Kidney (tissue), 14 donors: Measurements from ENCODE around the gene RAB4A. TPM values are rescaled to one million over a fixed set of nuclear protein-coding genes. Genes with fewer than 3 reads are reported as not detected.

Experiments used
- DNase-seq, 5 donors: peaks; one replicate each; pipeline ENCODE4 v3.0.0-alpha.2; 2013 to 2020
- FAIRE-seq: peaks from 2 replicates; lab custom pipeline; 2012; peaks lifted over from hg19 to GRCh38; lab: Jason Lieb, UNC
- H3K27ac ChIP-seq, 2 donors: one replicate each; pipeline ENCODE4 v1.7.0; 2013; ENCODE audit warnings: low read depth in 2 of 2, low read length in 2 of 2, inconsistent platforms in 1 of 2
- H3K27me3 ChIP-seq: one replicate; pipeline ENCODE4 v1.7.1; 2013; ENCODE audit warnings: low read length, inconsistent platforms; ENCODE audit not compliant: control insufficient read depth, insufficient read depth
- H3K36me3 ChIP-seq, 3 donors: one replicate each; pipeline versions ENCODE4 v1.7.0 to v1.7.1; 2013; ENCODE audit warnings: low read length in 3 of 3, control low read depth in 1 of 3, inconsistent platforms in 1 of 3; ENCODE audit not compliant: insufficient read depth in 3 of 3, control insufficient read depth in 2 of 3
- H3K4me1 ChIP-seq, 3 donors: one replicate each; pipeline versions ENCODE4 v1.7.0 to v1.7.1; 2013; ENCODE audit warnings: low read length in 3 of 3, inconsistent platforms in 1 of 3, low read depth in 1 of 3; ENCODE audit not compliant: control insufficient read depth in 2 of 3, insufficient read depth in 2 of 3
- H3K4me3 ChIP-seq, 3 donors: one replicate each; pipeline versions ENCODE4 v1.7.0 to v1.8.1; 2013; ENCODE audit warnings: low read length in 3 of 3, control low read depth in 1 of 3, inconsistent platforms in 1 of 3
- H3K9ac ChIP-seq, 3 donors: one replicate each; pipeline versions ENCODE4 v1.7.0 to v1.7.1; 2013; ENCODE audit warnings: low read length in 3 of 3, control low read depth in 1 of 3, inconsistent platforms in 1 of 3
- H3K9me3 ChIP-seq, 3 donors: one replicate each; pipeline versions ENCODE4 v1.7.0 to v1.7.1; 2013; ENCODE audit warnings: low read length in 3 of 3, control low read depth in 1 of 3, inconsistent platforms in 1 of 3; ENCODE audit not compliant: control insufficient read depth in 2 of 3, insufficient read depth in 1 of 3
- CTCF ChIP-seq: IDR thresholded peaks from 3 replicates; pipeline ENCODE4 v1.5.1; 2012; ENCODE audit warnings: mild to moderate bottlenecking, moderate library complexity, borderline replicate concordance; ENCODE audit not compliant: insufficient read depth; ENCODE audit errors: extremely low read depth
- intact Hi-C: fragments of 100-400 bp; cut with DNase I; formaldehyde crosslinking; loops from one replicate; pipeline ENCODE4 v1.11.1; 2022
- polyA plus RNA-seq: library from polyadenylated mRNA; stranded (reverse); fragments of 350-450 nt; fragmentation: Illumina TruSeq; extraction: RNeasy Lipid Tissue Mini Kit (QIAGEN cat#74804); gene quantifications from one replicate; pipeline ENCODE4 v1.2.3, GENCODE V29; 2014; ENCODE audit warnings: low read depth, low replicate concordance; ENCODE audit not compliant: insufficient read depth
- total RNA-seq: library from RNA; stranded (reverse); fragmentation: NEBNext Ultra II Directional; extraction: Animal tissue kit (Norgen Biotek cat#: 25700); gene quantifications from one replicate; pipeline ENCODE4 v1.2.1, GENCODE V29; 2021
- donor health status: control.
- donor health status: control.
- donor health status: control.
- donor health status: control.
- donor health status: control.
- donor health status: DM: yes; HTN: yes; CAD: no.
- donor health status: Normal renal cell carcinoma (clear cell type).

The RAB4A gene
- total and polyA plus RNA-seq, 2 donors from 2014 or later = 38.3 to 56.0 TPM

GRCh38 chr1:229260297-229260696, 10.6 kb upstream of the RAB4A start:
- Histone ChIP-seq H3K27ac (no peak overlapping the region), H3K36me3 (no peaks in the 10 kb centered on the region), H3K9me3 (no peaks in the 10 kb centered on the region), H3K4me3 (no peak overlapping the region), H3K9ac (no peak overlapping the region), H3K4me1 (peaks cover 0 to 4% (median 3%) of the 10 kb centered on the region in 3 donors), H3K27me3 (no peaks in the 10 kb centered on the region)
- DNase-seq = no peak
- no peak for FAIRE-seq
- TF ChIP-seq CTCF = no peak
- intact Hi-C loops = no loop called here

- H3K27me3 ChIP-seq = no peaks in the 10 kb centered on the region
- no peak for DNase-seq
- no peaks in the 10 kb centered on the region for H3K36me3 ChIP-seq
- FAIRE-seq = no peak
- H3K9me3 ChIP-seq = no peaks in the 10 kb centered on the region
- no peak overlapping the region for H3K4me3 ChIP-seq
- peaks cover 0 to 4% (median 3%) of the 10 kb centered on the region in 3 donors for H3K4me1 ChIP-seq
- no peak overlapping the region for H3K9ac ChIP-seq
- TF ChIP-seq CTCF = no peak
- intact Hi-C loops = no loop called here
- no peak overlapping the region for H3K27ac ChIP-seq
Measured at GRCh38 chr1:229262239-229262638, 8.7 kb upstream of the RAB4A start.

GRCh38 chr1:229263254-229263653, 7.7 kb upstream of the RAB4A start:
- DNase-seq (no peak), FAIRE-seq (no peak)
- H3K9me3 ChIP-seq = no peaks in the 10 kb centered on the region
- H3K9ac ChIP-seq = no peak overlapping the region
- TF ChIP-seq CTCF = no peak
- no peaks in the 10 kb centered on the region for H3K27me3 ChIP-seq
- peaks cover 0 to 3% (median 1%) of the 10 kb centered on the region in 3 donors for H3K4me1 ChIP-seq
- intact Hi-C loops = no loop called here
- no peak overlapping the region for H3K27ac ChIP-seq
- no peaks in the 10 kb centered on the region for H3K36me3 ChIP-seq
- no peak overlapping the region for H3K4me3 ChIP-seq

GRCh38 chr1:229264068-229264467, 6.8 kb upstream of the RAB4A start:
- intact Hi-C loops = no loop called here
- no peak for TF ChIP-seq CTCF

More at GRCh38 chr1:229264068-229264467, 6.8 kb upstream of the RAB4A start:
- Histone ChIP-seq H3K9me3 (no peaks in the 10 kb centered on the region), H3K27ac (no peak overlapping the region), H3K4me1 (no peaks in the 10 kb centered on the region), H3K36me3 (no peaks in the 10 kb centered on the region), H3K27me3 (no peaks in the 10 kb centered on the region), H3K9ac (no peak overlapping the region), H3K4me3 (no peak overlapping the region)
- FAIRE-seq (no peak), DNase-seq (no peak)
